NCI-H1417 treated with DMSO at 0.1 percent for 48 hours (cell line): ENCODE data around the gene MAML3.

ENCODE experiments used
- DNase-seq: peaks from one replicate; lab custom pipeline; 2025; lab: John Stamatoyannopoulos, UW

Gene MAML3

GRCh38 chr4:139754938-139755337, 399.0 kb downstream of the MAML3 start:
- DNase-seq, result no peak

- DNase-seq, result no peak
These were observed 400.3 kb downstream of the MAML3 start for GRCh38 chr4:139753686-139754085.

GRCh38 chr4:139749835-139750498, 404.0 kb downstream of the MAML3 start:
- no peak for DNase-seq

GRCh38 chr4:139749338-139749737, 404.6 kb downstream of the MAML3 start:
- DNase-seq, result no peak

- DNase-seq, result no peak
These were observed 407.4 kb downstream of the MAML3 start for GRCh38 chr4:139746431-139747171.

GRCh38 chr4:139745111-139745639, 408.8 kb downstream of the MAML3 start:
- DNase-seq, result no peak

GRCh38 chr4:139744232-139744631, 409.8 kb downstream of the MAML3 start:
- DNase-seq, result no peak

GRCh38 chr4:139743027-139743426, 411.0 kb downstream of the MAML3 start:
- no peak for DNase-seq

- no peak for DNase-seq
These were observed 413.4 kb downstream of the MAML3 start for GRCh38 chr4:139740531-139741041.

- DNase-seq, result no peak
These were observed 413.9 kb downstream of the MAML3 start for GRCh38 chr4:139740121-139740520.

GRCh38 chr4:139738846-139739613, 415.0 kb downstream of the MAML3 start:
- no peak for DNase-seq

- no peak for DNase-seq
These were observed 417.3 kb downstream of the MAML3 start for GRCh38 chr4:139736661-139737060.

GRCh38 chr4:139736274-139736660, 417.7 kb downstream of the MAML3 start:
- no peak for DNase-seq

- no peak for DNase-seq
These were observed 418.4 kb downstream of the MAML3 start for GRCh38 chr4:139735381-139736273.

GRCh38 chr4:139734875-139735380, 419.1 kb downstream of the MAML3 start:
- peak; percentile 92 for DNase-seq

- no peak for DNase-seq
These were observed 419.6 kb downstream of the MAML3 start for GRCh38 chr4:139734201-139734874.

- no peak for DNase-seq
These were observed 420.9 kb downstream of the MAML3 start for GRCh38 chr4:139732991-139733570.

- peak; percentile 88 for DNase-seq
These were observed 425.1 kb downstream of the MAML3 start for GRCh38 chr4:139728840-139729239.

GRCh38 chr4:139728146-139728545, 425.8 kb downstream of the MAML3 start:
- DNase-seq, result no peak

- no peak for DNase-seq
These were observed 427.4 kb downstream of the MAML3 start for GRCh38 chr4:139726615-139727014.
